Right ventricle myocardium inferior (tissue), 1 donor: ENCODE data around the gene CPEB4. TPM values are rescaled to one million over a fixed set of nuclear protein-coding genes. Genes with fewer than 3 reads are reported as not detected.

Source experiments
- ATAC-seq: fragments of 200-7000 bp; cut with Tn5 transposase; one replicate; pipeline ENCODE4 v1.9.1; 2020; ENCODE audit warnings: mild to moderate bottlenecking, moderate library complexity
- DNase-seq: peaks from one replicate; pipeline ENCODE4 v3.0.0; 2021; ENCODE audit errors: missing footprints
- intact Hi-C: fragments of 100-400 bp; cut with DNase I; formaldehyde crosslinking; loops from one replicate; pipeline ENCODE4 v1.11.0; 2022
- total RNA-seq: library from RNA; stranded (reverse); fragmentation: NEBNext Ultra II Directional; extraction: Animal tissue kit (Norgen Biotek cat#: 25700); gene quantifications from one replicate; pipeline ENCODE4 v1.2.1, GENCODE V29; 2021
- donor health status: DM: no; HTN: yes; CAD: no; lungs with severe emphysema.

Gene CPEB4
- total RNA-seq, 1 donor from 2014 or later, result 116 TPM

GRCh38 chr5:173988554-173989431 is 100.6 kb downstream of the CPEB4 start, which contains the start of gene C5orf47:
Gene C5orf47, plus strand, starts transcription at chr5:173989170. Its CDS starts 94 bp downstream, at chr5:173989264.
- no peak for ATAC-seq

GRCh38 chr5:173989432-173990082 is 101.4 kb downstream of the CPEB4 start:
- ATAC-seq (no peak), DNase-seq (no peak)
- intact Hi-C loops, result no loop called here

More at GRCh38 chr5:173988554-173989431, 100.6 kb downstream of the CPEB4 start, which contains the start of gene C5orf47:
- intact Hi-C loops, result no loop called here
- peak; percentile 56 for DNase-seq

- no peak for DNase-seq
Observed at GRCh38 chr5:173997331-173997730, 109.2 kb downstream of the CPEB4 start.

GRCh38 chr5:173998531-173998930 is 110.4 kb downstream of the CPEB4 start:
- DNase-seq, result no peak
- ATAC-seq, result no peak
- intact Hi-C loops, result no loop called here

More at GRCh38 chr5:173997331-173997730, 109.2 kb downstream of the CPEB4 start:
- ATAC-seq, result no peak
- intact Hi-C loops, result no loop called here

- ATAC-seq (no peak), DNase-seq (no peak)
- intact Hi-C loops, result no loop called here
Observed at GRCh38 chr5:174000076-174000475, 111.9 kb downstream of the CPEB4 start.

GRCh38 chr5:174003795-174004194 is 115.6 kb downstream of the CPEB4 start:
- ATAC-seq (no peak), DNase-seq (no peak)
- intact Hi-C loops, result no loop called here

- intact Hi-C loops, result no loop called here
- ATAC-seq (no peak), DNase-seq (no peak)
Observed at GRCh38 chr5:174008922-174009321, 120.8 kb downstream of the CPEB4 start.

GRCh38 chr5:174010365-174010764 is 122.2 kb downstream of the CPEB4 start:
- intact Hi-C loops, result no loop called here
- ATAC-seq (no peak), DNase-seq (no peak)

GRCh38 chr5:174011441-174011840 is 123.3 kb downstream of the CPEB4 start:
- ATAC-seq (no peak), DNase-seq (no peak)
- intact Hi-C loops, result no loop called here

Other genes starting within 250 kb of the CPEB4 start
- 0.16 TPM for gene C5orf47, start 100.8 kb downstream of the CPEB4 start, total RNA-seq
- gene NSG2, start 157.4 kb downstream of the CPEB4 start, total RNA-seq, result 0.30 TPM